Fibroblast of the aortic adventitia (primary cell): Measurements from ENCODE around the gene DAP. TPM values are rescaled to one million over a fixed set of nuclear protein-coding genes. Genes with fewer than 3 reads are reported as not detected.
A peak's percentile ranks its signal among the peaks of the same experiment; 100 is the strongest.

ENCODE experiments used
- DNase-seq: peaks from one replicate; pipeline ENCODE4 v3.0.0-alpha.2; 2010; ENCODE audit warnings: low read depth
- H3K4me3 ChIP-seq: 2 replicates; pipeline ENCODE4 v1.5.1; 2011; ENCODE audit warnings: low read depth, mild to moderate bottlenecking, control low read depth, low read length, moderate library complexity
- total RNA-seq: library from RNA; depleted of rRNA; stranded (reverse); fragments of >200 nt; gene quantifications from 2 replicates; pipeline ENCODE4 v1.2.3, GENCODE V29; 2012; ENCODE audit warnings: low replicate concordance
- TF ChIP-seq, protein P1 (sequence below): IDR thresholded peaks from 2 replicates; pipeline ENCODE4 v1.5.1; 2011; ENCODE audit warnings: mild to moderate bottlenecking, low read length, control low read depth, inconsistent platforms; ENCODE audit not compliant: insufficient read depth

Gene DAP
- total RNA-seq, 1 donor, result 49.3 TPM

DNA sequence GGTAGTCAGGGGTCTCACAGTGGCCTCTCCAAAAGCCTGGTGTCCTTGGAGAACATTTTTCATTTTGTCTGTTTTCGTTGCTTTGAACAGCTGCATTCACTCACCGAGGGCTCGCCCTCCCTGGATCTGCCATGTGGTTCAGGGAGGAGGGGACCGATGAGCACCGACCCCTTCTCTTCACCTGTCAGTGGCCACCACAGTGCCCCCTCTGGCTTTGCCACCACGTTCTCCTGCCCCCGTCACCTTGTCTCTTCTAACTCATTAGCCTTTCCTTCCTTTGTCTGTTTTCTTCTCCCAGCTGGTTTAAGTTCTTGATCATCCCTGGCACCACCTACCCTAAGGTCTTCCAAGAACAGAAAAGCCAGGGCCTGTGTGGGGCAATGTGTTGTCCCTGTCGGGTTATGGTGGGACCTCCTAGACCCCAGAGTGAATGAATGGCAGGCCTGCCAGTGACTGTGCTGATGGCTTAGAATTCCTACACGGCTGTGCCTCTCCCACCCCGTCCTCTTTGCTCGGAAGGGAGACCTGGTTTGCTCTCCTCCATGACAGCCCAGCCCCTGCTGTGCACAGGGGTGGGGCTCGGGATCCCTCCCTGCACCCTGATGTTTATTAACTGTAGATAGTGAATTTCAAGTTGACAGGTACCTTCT lies 107.2 kb downstream of the DAP start:
- H3K4me3 ChIP-seq, result no peak overlapping the region
- TF ChIP-seq, protein P1, sequence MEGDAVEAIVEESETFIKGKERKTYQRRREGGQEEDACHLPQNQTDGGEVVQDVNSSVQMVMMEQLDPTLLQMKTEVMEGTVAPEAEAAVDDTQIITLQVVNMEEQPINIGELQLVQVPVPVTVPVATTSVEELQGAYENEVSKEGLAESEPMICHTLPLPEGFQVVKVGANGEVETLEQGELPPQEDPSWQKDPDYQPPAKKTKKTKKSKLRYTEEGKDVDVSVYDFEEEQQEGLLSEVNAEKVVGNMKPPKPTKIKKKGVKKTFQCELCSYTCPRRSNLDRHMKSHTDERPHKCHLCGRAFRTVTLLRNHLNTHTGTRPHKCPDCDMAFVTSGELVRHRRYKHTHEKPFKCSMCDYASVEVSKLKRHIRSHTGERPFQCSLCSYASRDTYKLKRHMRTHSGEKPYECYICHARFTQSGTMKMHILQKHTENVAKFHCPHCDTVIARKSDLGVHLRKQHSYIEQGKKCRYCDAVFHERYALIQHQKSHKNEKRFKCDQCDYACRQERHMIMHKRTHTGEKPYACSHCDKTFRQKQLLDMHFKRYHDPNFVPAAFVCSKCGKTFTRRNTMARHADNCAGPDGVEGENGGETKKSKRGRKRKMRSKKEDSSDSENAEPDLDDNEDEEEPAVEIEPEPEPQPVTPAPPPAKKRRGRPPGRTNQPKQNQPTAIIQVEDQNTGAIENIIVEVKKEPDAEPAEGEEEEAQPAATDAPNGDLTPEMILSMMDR, result no peak
- no peak for DNase-seq

DNA sequence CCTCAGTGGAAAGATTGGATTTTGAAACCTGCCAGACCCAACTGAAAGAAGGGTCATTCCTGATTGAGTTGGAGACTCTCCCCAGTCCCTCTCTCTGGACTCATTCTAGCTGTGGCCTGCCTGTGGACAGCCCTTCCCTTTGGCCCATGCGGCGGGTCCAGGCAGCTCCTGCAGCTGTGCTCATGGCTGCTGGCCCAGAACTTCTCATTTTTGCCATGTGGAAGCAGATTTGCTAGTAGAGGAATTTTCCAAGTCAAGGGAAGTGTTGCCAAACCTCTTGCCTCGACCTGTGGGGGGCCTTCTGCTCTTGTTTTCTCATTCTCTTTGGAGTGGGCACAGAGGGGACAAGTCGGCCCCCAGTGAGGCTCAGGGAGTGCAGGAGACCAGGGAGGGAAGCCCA lies 108.0 kb downstream of the DAP start:
- peak; percentile 65 for DNase-seq
- TF ChIP-seq, protein P1, result no peak
- no peak overlapping the region for H3K4me3 ChIP-seq

- no peak for DNase-seq
- no peak overlapping the region for H3K4me3 ChIP-seq
- TF ChIP-seq, protein P1, result no peak
Measured at GRCh38 chr5:10652606-10653005, 108.4 kb downstream of the DAP start.

DNA sequence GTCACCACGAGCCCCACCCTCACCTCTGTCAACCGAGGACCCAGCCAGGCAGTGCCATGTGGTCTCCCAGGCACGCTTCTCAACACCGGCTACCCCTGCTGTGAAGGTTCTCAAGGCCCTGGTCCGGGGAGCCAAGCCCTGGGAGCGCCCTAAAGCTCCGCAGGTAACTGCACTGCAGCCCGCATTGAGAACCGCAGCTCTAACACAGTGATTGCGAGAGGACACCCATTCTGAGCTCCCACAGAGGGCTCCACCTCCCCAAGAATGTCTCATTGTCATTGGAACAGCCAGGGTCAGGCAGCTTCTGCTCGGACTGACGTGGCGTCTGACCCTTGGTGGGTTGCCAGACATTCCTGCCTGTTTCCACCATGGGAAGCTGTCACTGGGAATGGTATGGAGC lies 108.9 kb downstream of the DAP start:
- TF ChIP-seq, protein P1, result no peak
- no peak overlapping the region for H3K4me3 ChIP-seq
- no peak for DNase-seq

DNA sequence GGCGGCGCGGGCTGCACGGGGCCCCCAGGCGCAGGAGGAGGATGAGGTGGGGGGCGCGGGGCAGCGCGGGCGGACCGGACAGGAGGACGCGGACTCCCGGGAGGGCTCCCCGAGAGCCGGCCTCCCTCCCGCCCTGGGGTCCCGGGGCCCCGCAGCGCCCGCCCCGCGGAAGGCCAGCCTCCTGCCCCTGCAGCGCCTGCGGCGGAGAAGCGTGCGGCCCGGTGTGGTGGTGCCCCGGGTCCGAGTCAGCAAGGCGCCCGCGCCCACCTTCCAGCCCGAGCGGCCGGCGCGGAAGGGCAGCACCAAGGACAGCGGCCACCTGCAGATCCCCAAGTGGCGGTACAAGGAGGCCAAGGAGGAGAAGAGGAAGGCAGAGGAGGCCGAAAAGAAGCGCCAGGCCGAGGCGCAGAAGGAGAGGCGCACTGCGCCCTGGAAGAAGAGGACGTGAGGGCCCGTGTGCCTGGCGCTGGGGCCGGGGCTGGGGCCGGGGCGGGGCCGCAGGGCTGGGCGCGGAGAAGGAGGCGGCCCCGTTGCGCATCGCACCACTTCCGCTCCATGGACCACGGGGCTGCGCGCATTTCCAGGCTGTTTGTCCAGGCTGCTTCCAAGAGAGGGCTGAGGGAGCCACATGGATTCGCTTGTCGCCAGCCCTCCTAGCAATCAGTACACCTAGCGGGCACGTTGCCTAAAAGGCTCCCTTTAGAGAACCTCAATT lies 111.2 kb downstream of the DAP start:
- TF ChIP-seq, protein P1, result no peak
- H3K4me3 ChIP-seq, result no peak overlapping the region
- DNase-seq, result no peak

GRCh38 chr5:10648806-10649665 lies 112.0 kb downstream of the DAP start:
- TF ChIP-seq, protein P1, result no peak
- DNase-seq, result no peak
- no peak overlapping the region for H3K4me3 ChIP-seq
